GM13977 (cell line): ENCODE results near the gene VDR.

ENCODE experiments used
- DNase-seq: peaks from one replicate; pipeline ENCODE4 v3.0.0; 2012; ENCODE audit warnings: low spot score
- CTCF ChIP-seq: IDR thresholded peaks from 2 replicates; pipeline ENCODE4 v1.5.1; 2012; ENCODE audit warnings: mild to moderate bottlenecking, control low read depth; ENCODE audit not compliant: insufficient read depth; ENCODE audit errors: extremely low read depth, missing control alignments
- in situ Hi-C: fragments of 300-500 bp; cut with MboI; formaldehyde crosslinking; loops from one replicate; pipeline ENCODE4 v1.12.0; 2022; ENCODE audit warnings: low sequenced_read_pairs, low pct_unique_long_range_greater_than_20kb, mixed read lengths, inconsistent platforms; ENCODE audit not compliant: unreplicated experiment

Gene VDR

GRCh38 chr12:47854531-47854930 is 50.3 kb downstream of the VDR start:
- TF ChIP-seq CTCF, result no peak
- DNase-seq, result no peak
- in situ Hi-C loops, result no loop called here

GRCh38 chr12:47852096-47852571 is 52.7 kb downstream of the VDR start:
- TF ChIP-seq CTCF, result no peak
- no peak for DNase-seq
- in situ Hi-C loops, result no loop called here

DNA sequence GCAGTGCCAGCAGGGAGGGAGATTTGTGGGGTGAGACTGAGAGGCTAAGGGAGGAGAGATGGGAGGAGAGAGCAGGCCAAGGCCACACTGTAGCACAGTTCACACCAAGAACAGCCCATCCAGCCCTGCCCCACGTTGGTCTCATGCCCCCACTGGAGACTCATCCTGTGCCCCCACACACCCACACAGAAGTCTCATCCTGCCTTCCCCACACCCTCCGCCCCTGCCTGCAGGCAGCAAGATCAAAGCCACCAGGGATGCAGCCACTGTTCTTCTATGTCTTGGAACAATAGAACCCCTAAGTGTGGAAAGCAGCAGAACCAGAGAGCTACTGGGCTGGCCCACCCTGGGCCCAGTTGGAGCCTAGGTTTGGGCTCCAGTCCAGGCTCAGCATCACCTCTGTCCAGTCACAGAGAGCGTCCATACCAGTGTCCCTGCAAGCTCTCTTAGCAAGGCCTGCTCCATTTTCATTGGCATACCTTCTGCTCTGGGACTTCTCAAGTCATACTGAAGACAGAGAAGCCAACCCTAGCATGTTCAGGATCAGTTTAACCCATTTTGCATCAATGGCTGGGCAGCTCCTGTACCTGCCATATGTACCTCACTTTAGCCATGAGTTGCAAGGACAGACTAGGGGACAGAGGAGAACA is 53.4 kb downstream of the VDR start:
- no peak for TF ChIP-seq CTCF
- in situ Hi-C loops, result no loop called here
- no peak for DNase-seq

- in situ Hi-C loops, result no loop called here
- no peak for DNase-seq
- no peak for TF ChIP-seq CTCF
These were observed 54.4 kb downstream of the VDR start for GRCh38 chr12:47850153-47851084.

- in situ Hi-C loops, result loop anchor here (10.0 kb wide), 1 partner anchor 134 kb away; no protein-coding TSS in a partner anchor
These were observed 55.5 kb downstream of the VDR start for GRCh38 chr12:47849261-47849660.

GRCh38 chr12:47848853-47849252 is 55.9 kb downstream of the VDR start:
- DNase-seq, result no peak
- TF ChIP-seq CTCF, result no peak
- in situ Hi-C loops, result loop anchor here (10.0 kb wide), 1 partner anchor 134 kb away; no protein-coding TSS in a partner anchor

More at GRCh38 chr12:47849261-47849660, 55.5 kb downstream of the VDR start:
- TF ChIP-seq CTCF, result no peak
- DNase-seq, result no peak
